ENCODE data around the gene ATP10D.
"Not testable (repeated sequence)": the region's sequence is repeated elsewhere in the genome, so short reads cannot be mapped to it uniquely, and the experiment has no call there.

ATP10D gene

GRCh38 chr4:47486727-47487126 lies 1.7 kb downstream of the ATP10D start:
- not testable (repeated sequence) for H3K27ac ChIP-seq (ENCODE audit: low read length); H3K4me1 ChIP-seq (ENCODE audit: control insufficient read depth, insufficient read depth, low read length); H3K9me3 ChIP-seq (ENCODE audit: control insufficient read depth, insufficient read depth, low read length); DNase-seq (ENCODE audit: low read depth, low spot score); H3K4me3 ChIP-seq (ENCODE audit: low read length); H3K27me3 ChIP-seq (ENCODE audit: control insufficient read depth, insufficient read depth, low read length); H3K36me3 ChIP-seq (ENCODE audit: control insufficient read depth, insufficient read depth, low read length)
- WGBS (ENCODE audit: insufficient coverage, insufficient read length), result no CpG with 5 or more reads among the region's 9 CpGs

GRCh38 chr4:47488706-47489105 lies 3.6 kb downstream of the ATP10D start:
- WGBS (ENCODE audit: insufficient coverage, insufficient read length), result no CpG with 5 or more reads among the region's 3 CpGs
- DNase-seq (ENCODE audit: low read depth, low spot score), result no peak
- H3K27me3 ChIP-seq (ENCODE audit: control insufficient read depth, insufficient read depth, low read length), result no peaks in the 10 kb centered on the region
- no peaks in the 10 kb centered on the region for H3K9me3 ChIP-seq (ENCODE audit: control insufficient read depth, insufficient read depth, low read length)
- H3K4me1 ChIP-seq (ENCODE audit: control insufficient read depth, insufficient read depth, low read length), result no peaks in the 10 kb centered on the region
- no peaks in the 10 kb centered on the region for H3K36me3 ChIP-seq (ENCODE audit: control insufficient read depth, insufficient read depth, low read length)
- H3K27ac ChIP-seq (ENCODE audit: low read length), result no peak overlapping the region
- H3K4me3 ChIP-seq (ENCODE audit: low read length), result no peak overlapping the region

GRCh38 chr4:47490550-47490949 lies 5.5 kb downstream of the ATP10D start:
- Histone ChIP-seq H3K4me1 (ENCODE audit: control insufficient read depth, insufficient read depth, low read length) (no peaks in the 10 kb centered on the region), H3K9me3 (ENCODE audit: control insufficient read depth, insufficient read depth, low read length) (no peaks in the 10 kb centered on the region), H3K36me3 (ENCODE audit: control insufficient read depth, insufficient read depth, low read length) (no peaks in the 10 kb centered on the region), H3K27ac (ENCODE audit: low read length) (no peak overlapping the region), H3K27me3 (ENCODE audit: control insufficient read depth, insufficient read depth, low read length) (no peaks in the 10 kb centered on the region), H3K4me3 (ENCODE audit: low read length) (no peak overlapping the region)
- 100% methylated on average over 1 of the region's 4 CpGs for WGBS (ENCODE audit: insufficient coverage, insufficient read length)
- no peak for DNase-seq (ENCODE audit: low read depth, low spot score)

- no peaks in the 10 kb centered on the region for H3K27me3 ChIP-seq (ENCODE audit: control insufficient read depth, insufficient read depth, low read length)
- H3K4me1 ChIP-seq (ENCODE audit: control insufficient read depth, insufficient read depth, low read length), result no peaks in the 10 kb centered on the region
- no peaks in the 10 kb centered on the region for H3K9me3 ChIP-seq (ENCODE audit: control insufficient read depth, insufficient read depth, low read length)
- H3K4me3 ChIP-seq (ENCODE audit: low read length), result no peak overlapping the region
- no peak for DNase-seq (ENCODE audit: low read depth, low spot score)
- no peaks in the 10 kb centered on the region for H3K36me3 ChIP-seq (ENCODE audit: control insufficient read depth, insufficient read depth, low read length)
- no CpG with 5 or more reads among the region's 3 CpGs for WGBS (ENCODE audit: insufficient coverage, insufficient read length)
- no peak overlapping the region for H3K27ac ChIP-seq (ENCODE audit: low read length)
Observed at GRCh38 chr4:47493238-47494123, 8.4 kb downstream of the ATP10D start.

GRCh38 chr4:47494124-47494430 lies 9.0 kb downstream of the ATP10D start:
- H3K27me3 ChIP-seq (ENCODE audit: control insufficient read depth, insufficient read depth, low read length), result no peaks in the 10 kb centered on the region
- no peak overlapping the region for H3K4me3 ChIP-seq (ENCODE audit: low read length)
- no peaks in the 10 kb centered on the region for H3K4me1 ChIP-seq (ENCODE audit: control insufficient read depth, insufficient read depth, low read length)
- DNase-seq (ENCODE audit: low read depth, low spot score), result no peak
- no CpG with 5 or more reads among the region's 4 CpGs for WGBS (ENCODE audit: insufficient coverage, insufficient read length)
- H3K36me3 ChIP-seq (ENCODE audit: control insufficient read depth, insufficient read depth, low read length), result no peaks in the 10 kb centered on the region
- no peak overlapping the region for H3K27ac ChIP-seq (ENCODE audit: low read length)
- H3K9me3 ChIP-seq (ENCODE audit: control insufficient read depth, insufficient read depth, low read length), result no peaks in the 10 kb centered on the region

GRCh38 chr4:47498899-47499298 lies 13.8 kb downstream of the ATP10D start:
- Histone ChIP-seq H3K36me3 (ENCODE audit: control insufficient read depth, insufficient read depth, low read length) (no peaks in the 10 kb centered on the region), H3K4me1 (ENCODE audit: control insufficient read depth, insufficient read depth, low read length) (no peaks in the 10 kb centered on the region), H3K27me3 (ENCODE audit: control insufficient read depth, insufficient read depth, low read length) (no peaks in the 10 kb centered on the region), H3K27ac (ENCODE audit: low read length) (no peak overlapping the region), H3K9me3 (ENCODE audit: control insufficient read depth, insufficient read depth, low read length) (no peaks in the 10 kb centered on the region), H3K4me3 (ENCODE audit: low read length) (no peak overlapping the region)
- no CpG with 5 or more reads among the region's 6 CpGs for WGBS (ENCODE audit: insufficient coverage, insufficient read length)
- no peak for DNase-seq (ENCODE audit: low read depth, low spot score)

- Histone ChIP-seq H3K27ac (ENCODE audit: low read length) (no peak overlapping the region), H3K4me1 (ENCODE audit: control insufficient read depth, insufficient read depth, low read length) (no peaks in the 10 kb centered on the region), H3K9me3 (ENCODE audit: control insufficient read depth, insufficient read depth, low read length) (no peaks in the 10 kb centered on the region), H3K36me3 (ENCODE audit: control insufficient read depth, insufficient read depth, low read length) (no peaks in the 10 kb centered on the region), H3K27me3 (ENCODE audit: control insufficient read depth, insufficient read depth, low read length) (no peaks in the 10 kb centered on the region), H3K4me3 (ENCODE audit: low read length) (no peak overlapping the region)
- no CpG with 5 or more reads among the region's 2 CpGs for WGBS (ENCODE audit: insufficient coverage, insufficient read length)
- DNase-seq (ENCODE audit: low read depth, low spot score), result no peak
Observed at GRCh38 chr4:47499700-47500099, 14.6 kb downstream of the ATP10D start.

- WGBS (ENCODE audit: insufficient coverage, insufficient read length), result no CpG with 5 or more reads among the region's 3 CpGs
Observed at GRCh38 chr4:47500776-47501175, 15.7 kb downstream of the ATP10D start.

GRCh38 chr4:47505147-47505546 lies 20.1 kb downstream of the ATP10D start:
- no CpG with 5 or more reads among the region's 3 CpGs for WGBS (ENCODE audit: insufficient coverage, insufficient read length)
- DNase-seq (ENCODE audit: low read depth, low spot score), result no peak
- H3K27ac ChIP-seq (ENCODE audit: low read length), result no peak overlapping the region
- H3K4me1 ChIP-seq (ENCODE audit: control insufficient read depth, insufficient read depth, low read length), result no peaks in the 10 kb centered on the region
- H3K9me3 ChIP-seq (ENCODE audit: control insufficient read depth, insufficient read depth, low read length), result no peaks in the 10 kb centered on the region
- no peak overlapping the region for H3K4me3 ChIP-seq (ENCODE audit: low read length)
- H3K27me3 ChIP-seq (ENCODE audit: control insufficient read depth, insufficient read depth, low read length), result no peaks in the 10 kb centered on the region
- no peaks in the 10 kb centered on the region for H3K36me3 ChIP-seq (ENCODE audit: control insufficient read depth, insufficient read depth, low read length)

More at GRCh38 chr4:47500776-47501175, 15.7 kb downstream of the ATP10D start:
- H3K4me1 ChIP-seq (ENCODE audit: control insufficient read depth, insufficient read depth, low read length), result no peaks in the 10 kb centered on the region
- no peak overlapping the region for H3K27ac ChIP-seq (ENCODE audit: low read length)
- H3K36me3 ChIP-seq (ENCODE audit: control insufficient read depth, insufficient read depth, low read length), result no peaks in the 10 kb centered on the region
- H3K27me3 ChIP-seq (ENCODE audit: control insufficient read depth, insufficient read depth, low read length), result no peaks in the 10 kb centered on the region
- H3K9me3 ChIP-seq (ENCODE audit: control insufficient read depth, insufficient read depth, low read length), result no peaks in the 10 kb centered on the region
- DNase-seq (ENCODE audit: low read depth, low spot score), result no peak
- no peak overlapping the region for H3K4me3 ChIP-seq (ENCODE audit: low read length)

- Histone ChIP-seq H3K9me3 (ENCODE audit: control insufficient read depth, insufficient read depth, low read length) (no peaks in the 10 kb centered on the region), H3K27me3 (ENCODE audit: control insufficient read depth, insufficient read depth, low read length) (no peaks in the 10 kb centered on the region), H3K4me3 (ENCODE audit: low read length) (no peak overlapping the region), H3K36me3 (ENCODE audit: control insufficient read depth, insufficient read depth, low read length) (no peaks in the 10 kb centered on the region), H3K4me1 (ENCODE audit: control insufficient read depth, insufficient read depth, low read length) (no peaks in the 10 kb centered on the region), H3K27ac (ENCODE audit: low read length) (no peak overlapping the region)
- DNase-seq (ENCODE audit: low read depth, low spot score), result no peak
- WGBS (ENCODE audit: insufficient coverage, insufficient read length), result no CpG with 5 or more reads among the region's 3 CpGs
Observed at GRCh38 chr4:47505666-47506065, 20.6 kb downstream of the ATP10D start.

GRCh38 chr4:47510506-47511143 lies 25.6 kb downstream of the ATP10D start:
- H3K36me3 ChIP-seq (ENCODE audit: control insufficient read depth, insufficient read depth, low read length), result no peaks in the 10 kb centered on the region
- DNase-seq (ENCODE audit: low read depth, low spot score), result no peak
- H3K27me3 ChIP-seq (ENCODE audit: control insufficient read depth, insufficient read depth, low read length), result no peaks in the 10 kb centered on the region
- no peaks in the 10 kb centered on the region for H3K4me1 ChIP-seq (ENCODE audit: control insufficient read depth, insufficient read depth, low read length)
- H3K9me3 ChIP-seq (ENCODE audit: control insufficient read depth, insufficient read depth, low read length), result no peaks in the 10 kb centered on the region
- no peak overlapping the region for H3K27ac ChIP-seq (ENCODE audit: low read length)
- no CpG with 5 or more reads among the region's 2 CpGs for WGBS (ENCODE audit: insufficient coverage, insufficient read length)
- no peak overlapping the region for H3K4me3 ChIP-seq (ENCODE audit: low read length)

Measured in iPS DF 6.9 (cell line).